CD4-positive, alpha-beta T cell (primary cell): ENCODE data around the gene HIPK2. TPM values are rescaled to one million over a fixed set of nuclear protein-coding genes. Genes with fewer than 3 reads are reported as not detected.

Source experiments
- ATAC-seq: fragments of 200-7000 bp; cut with Tn5 transposase; one replicate; pipeline ENCODE4 v1.10.0; 2022; ENCODE audit warnings: mild to moderate bottlenecking; ENCODE audit not compliant: poor library complexity
- CTCF ChIA-PET: fragments of 350-600 bp; sonication (Branson Sonifier 250); formaldehyde crosslinking; loops from one replicate; lab custom pipeline; 2021; ENCODE audit warnings: antibody characterized with exemption, inconsistent platforms; lab: Charles Lee
- POLR2A ChIA-PET: fragments of 350-600 bp; sonication (Branson Sonifier 250); formaldehyde crosslinking; loops from one replicate; lab custom pipeline; 2021; ENCODE audit warnings: antibody characterized with exemption, inconsistent platforms; lab: Charles Lee
- DNase-seq, 14 experiments: peaks; one replicate each; pipeline ENCODE4 v3.0.0-alpha.2; 2013 to 2020; ENCODE audit warnings: mixed read lengths in 2 of 14
- H3K27ac ChIP-seq, 2 donors: one replicate each; pipeline versions ENCODE4 v1.5.1 to v1.7.0; 2013; ENCODE audit warnings: low read length in 2 of 2, low read depth in 1 of 2, mild to moderate bottlenecking in 1 of 2
- H3K27me3 ChIP-seq, 2 experiments: 1 replicate in 1 of 2; 2 replicates in 1 of 2; pipeline versions ENCODE4 v1.6.1 to v1.7.0; 2013; ENCODE audit warnings: low read length in 2 of 2, control low read depth in 1 of 2, mild to moderate bottlenecking in 1 of 2, moderate library complexity in 1 of 2; ENCODE audit not compliant: insufficient read depth in 2 of 2, control insufficient read depth in 1 of 2
- H3K36me3 ChIP-seq: one replicate; pipeline ENCODE4 v1.6.1; 2013; ENCODE audit warnings: low read length, control low read depth; ENCODE audit not compliant: insufficient read depth
- H3K4me1 ChIP-seq: one replicate; pipeline ENCODE4 v1.6.1; 2013; ENCODE audit warnings: low read length, control low read depth; ENCODE audit not compliant: insufficient read depth
- H3K4me3 ChIP-seq: one replicate; pipeline ENCODE4 v1.5.1; 2013; ENCODE audit warnings: mild to moderate bottlenecking, low read length, moderate library complexity
- H3K9me3 ChIP-seq, 2 experiments: 1 replicate in 1 of 2; 2 replicates in 1 of 2; pipeline versions ENCODE4 v1.6.1 to v1.7.0; 2013; ENCODE audit warnings: low read length in 2 of 2, mild to moderate bottlenecking in 2 of 2, control low read depth in 1 of 2, moderate library complexity in 1 of 2; ENCODE audit not compliant: control insufficient read depth in 1 of 2, insufficient read depth in 1 of 2
- H3K27ac Mint-ChIP-seq: one replicate; pipeline ENCODE4 v1.8.0; 2020; ENCODE audit warnings: mixed read lengths
- H3K27me3 Mint-ChIP-seq: one replicate; pipeline ENCODE4 v1.8.0; 2021; ENCODE audit warnings: mixed read lengths
- H3K36me3 Mint-ChIP-seq: one replicate; pipeline ENCODE4 v1.8.0; 2021; ENCODE audit warnings: low read depth, mixed read lengths
- H3K4me1 Mint-ChIP-seq: one replicate; pipeline ENCODE4 v1.8.0; 2021; ENCODE audit warnings: low read depth, mixed read lengths
- H3K4me3 Mint-ChIP-seq: one replicate; pipeline ENCODE4 v1.8.0; 2020; ENCODE audit warnings: mild to moderate bottlenecking, mixed read lengths
- H3K9me3 Mint-ChIP-seq: one replicate; pipeline ENCODE4 v1.8.0; 2020; ENCODE audit warnings: mixed read lengths
- CTCF ChIP-seq: fragments of 200-600 bp; IDR thresholded peaks from one replicate; pipeline ENCODE4 v1.8.0; 2022; ENCODE audit warnings: antibody characterized with exemption, mild to moderate bottlenecking
- intact Hi-C, 2 experiments: fragments of 100-400 bp; cut with DNase I in 1 of 2; cut with micrococcal nuclease in 1 of 2; formaldehyde crosslinking; loops; one replicate each; pipeline versions ENCODE4 v1.15.1 to v1.9.0; 2023 to 2025; cut with DNase I, micrococcal nuclease
- total RNA-seq, 174 experiments: library from RNA in 2 of 174; stranded (reverse) in 2 of 174; gene quantifications; one replicate each; pipeline ENCODE4 v1.2.3 and lab custom pipeline; 2021 to 2026

The HIPK2 gene
- total RNA-seq, 2 experiments from 2014 or later: 36.5 to 37.0 TPM

- Histone ChIP-seq H3K27ac (no peak overlapping the region), H3K9me3 (no peaks in the 10 kb centered on the region), H3K4me1 (no peaks in the 10 kb centered on the region), H3K36me3 (no peaks in the 10 kb centered on the region), H3K4me3 (no peak overlapping the region), H3K27me3 (peaks cover 0 to 3% of the 10 kb centered on the region in 2 experiments)
- DNase-seq: no peak
- ATAC-seq: no peak
- ChIA-PET CTCF (interaction anchor here (0.8 kb wide), 1 partner anchor 250 kb away, joined by 3 read pairs; no protein-coding TSS in a partner anchor), POLR2A (no interaction called here)
- Mint-ChIP-seq H3K4me3 (no peak overlapping the region), H3K27ac (no peak overlapping the region), H3K27me3 (no peaks in the 10 kb centered on the region), H3K9me3 (no peaks in the 10 kb centered on the region), H3K4me1 (no peaks in the 10 kb centered on the region), H3K36me3 (no peaks in the 10 kb centered on the region)
- intact Hi-C loops: no loop called here
- TF ChIP-seq CTCF: no peak
These were observed 245.1 kb downstream of the HIPK2 start for GRCh38 chr7:139532636-139533155.

GRCh38 chr7:139531094-139531493 lies 246.7 kb downstream of the HIPK2 start:
- intact Hi-C loops: no loop called here
- Mint-ChIP-seq H3K4me1 (peaks cover 5% of the 10 kb centered on the region), H3K9me3 (no peaks in the 10 kb centered on the region), H3K27me3 (peaks cover 7% of the 10 kb centered on the region), H3K27ac (no peak overlapping the region), H3K36me3 (no peaks in the 10 kb centered on the region), H3K4me3 (no peak overlapping the region)
- H3K4me3 ChIP-seq: no peak overlapping the region
- ChIA-PET CTCF (no interaction called here), POLR2A (no interaction called here)
- peaks cover 10% of the 10 kb centered on the region for H3K4me1 ChIP-seq
- H3K27ac ChIP-seq: no peak overlapping the region
- peaks cover 0 to 3% of the 10 kb centered on the region in 2 experiments for H3K27me3 ChIP-seq
- DNase-seq (no peak), ATAC-seq (no peak)
- no peaks in the 10 kb centered on the region for H3K9me3 ChIP-seq
- H3K36me3 ChIP-seq: no peaks in the 10 kb centered on the region
- TF ChIP-seq CTCF: no peak

GRCh38 chr7:139526578-139527544 lies 250.9 kb downstream of the HIPK2 start:
- ChIA-PET CTCF (no interaction called here), POLR2A (no interaction called here)
- Mint-ChIP-seq H3K27me3 (peaks cover 36% of the 10 kb centered on the region), H3K4me3 (no peak overlapping the region), H3K27ac (no peak overlapping the region), H3K36me3 (no peaks in the 10 kb centered on the region), H3K9me3 (no peaks in the 10 kb centered on the region), H3K4me1 (peaks cover 15% of the 10 kb centered on the region)
- TF ChIP-seq CTCF: no peak
- intact Hi-C loops: no loop called here
- Histone ChIP-seq H3K9me3 (peaks cover 0 to 6% of the 10 kb centered on the region in 2 experiments), H3K27me3 (peaks cover 14 to 18% of the 10 kb centered on the region in 2 experiments), H3K36me3 (no peaks in the 10 kb centered on the region), H3K4me1 (peaks cover 15% of the 10 kb centered on the region), H3K4me3 (no peak overlapping the region), H3K27ac (no peak overlapping the region)
- DNase-seq (no peak), ATAC-seq (no peak)
